ENCODE measurements around the gene AKIP1.
"Not testable (repeated sequence)": the region's sequence is repeated elsewhere in the genome, so short reads cannot be mapped to it uniquely, and the experiment has no call there.

AKIP1 gene

GRCh38 chr11:8917157-8917825, 6.3 kb downstream of the AKIP1 start:
- peak; percentile 86 for DNase-seq (ENCODE audit: low read depth)

DNA sequence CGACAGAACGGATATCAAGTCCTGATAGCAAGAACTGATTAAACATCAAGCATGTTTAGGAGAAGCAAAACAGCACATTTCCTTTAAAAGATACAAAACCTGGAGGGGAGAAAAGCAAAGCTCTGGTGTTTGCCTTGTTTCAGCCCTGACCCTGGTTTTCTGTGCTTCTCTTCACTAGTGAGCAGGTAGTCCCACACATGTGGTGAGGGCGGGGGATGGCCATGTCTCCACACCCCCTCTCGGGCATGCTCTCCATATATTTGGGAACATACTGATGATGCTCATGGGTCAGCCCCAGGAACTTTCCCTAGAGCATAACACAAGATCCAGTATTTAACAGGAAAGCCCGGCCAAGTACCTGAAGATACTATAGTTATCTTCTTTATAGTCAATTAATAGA, 11.7 kb downstream of the AKIP1 start:
- DNase-seq (ENCODE audit: low read depth) = no peak

- DNase-seq (ENCODE audit: low read depth) = no peak
These were observed 14.7 kb downstream of the AKIP1 start for GRCh38 chr11:8925711-8926110.

- DNase-seq (ENCODE audit: low read depth) = no peak
These were observed 15.2 kb downstream of the AKIP1 start for GRCh38 chr11:8926236-8926635.

DNA sequence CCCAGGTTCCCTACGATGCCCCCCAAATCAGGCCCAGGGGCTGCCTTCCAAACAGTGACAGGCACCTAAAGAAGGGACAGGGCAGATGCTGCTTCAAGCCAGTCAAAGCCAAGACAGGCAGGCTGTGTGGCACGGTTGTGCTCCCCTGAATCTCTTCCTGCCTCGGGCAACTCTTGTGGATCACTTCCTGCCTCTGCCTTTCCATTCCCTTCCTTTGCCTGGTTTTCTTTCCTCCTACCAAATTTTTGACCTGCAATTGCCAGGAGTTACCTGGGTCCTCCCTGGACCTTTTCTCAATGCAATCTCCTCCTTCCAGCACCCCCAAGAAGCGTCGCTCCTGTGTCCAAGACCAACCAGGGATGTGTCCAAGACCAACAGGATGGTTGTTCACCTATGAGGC, 16.2 kb downstream of the AKIP1 start:
- DNase-seq (ENCODE audit: low read depth) = no peak

GRCh38 chr11:8928205-8928604, 17.2 kb downstream of the AKIP1 start:
- no peak for DNase-seq (ENCODE audit: low read depth)

GRCh38 chr11:8928981-8929615, 18.1 kb downstream of the AKIP1 start:
- peak; percentile 41 for DNase-seq (ENCODE audit: low read depth)

GRCh38 chr11:8930456-8931175, 19.6 kb downstream of the AKIP1 start:
- no peak for DNase-seq (ENCODE audit: low read depth)

DNA sequence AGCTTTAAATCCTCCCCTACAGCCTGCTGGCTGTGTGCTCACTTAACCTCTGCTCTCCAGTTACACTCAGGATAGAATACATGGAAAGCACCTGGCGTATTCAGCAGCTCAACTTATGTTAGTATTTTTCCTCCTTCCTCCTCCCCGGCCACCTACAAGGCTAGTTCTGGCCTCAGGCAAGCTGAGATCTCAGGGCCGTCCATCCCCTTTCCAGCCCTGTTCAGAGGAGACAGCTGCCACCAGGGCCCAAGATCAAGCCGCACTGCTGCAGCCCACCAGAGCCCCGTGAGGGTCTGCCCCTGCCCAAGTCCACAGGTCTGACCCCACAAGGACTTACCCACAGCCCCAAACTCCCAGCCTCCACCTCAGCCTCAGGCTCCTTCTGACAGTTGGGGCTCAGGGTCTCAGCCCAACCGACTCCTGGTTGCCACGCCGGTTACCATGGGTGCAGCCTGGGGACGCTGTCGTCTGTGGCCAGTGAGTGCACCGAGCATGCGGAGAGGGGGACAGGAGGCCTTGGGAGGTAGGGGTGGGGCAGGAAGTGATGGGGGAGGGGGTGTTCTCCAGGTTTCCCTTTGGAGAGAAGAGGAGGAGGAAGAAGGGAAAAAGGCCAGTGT, 21.7 kb downstream of the AKIP1 start, which contains the start of gene C11orf16:
C11orf16 (minus strand) TSS at position 384 of the 617 bp plus-strand sequence. CDS start 639 bp downstream, outside the sequence.
- DNase-seq (ENCODE audit: low read depth) = no peak

DNA sequence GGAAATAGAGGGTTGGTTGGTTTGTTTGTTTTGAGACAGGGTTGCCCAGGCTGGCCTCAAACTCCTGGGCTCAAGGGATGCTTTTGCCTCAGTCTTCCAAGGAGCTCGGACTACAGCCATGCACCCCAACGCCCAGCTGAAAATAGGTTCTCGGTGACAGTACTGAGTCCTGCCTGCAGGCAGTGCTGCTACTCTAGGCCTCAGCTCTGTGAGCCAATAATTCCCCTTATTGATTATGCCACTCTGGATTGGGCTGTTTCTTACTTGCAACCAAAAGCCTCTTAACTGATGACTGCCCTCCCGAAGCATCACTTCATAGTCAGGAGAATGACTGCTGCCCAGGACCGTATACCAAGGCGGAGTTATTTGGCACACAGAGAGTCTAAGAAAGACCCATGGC, 22.9 kb downstream of the AKIP1 start:
- DNase-seq (ENCODE audit: low read depth) = no peak

GRCh38 chr11:8934742-8935488, 23.9 kb downstream of the AKIP1 start:
- DNase-seq (ENCODE audit: low read depth) = peak; percentile 95

DNA sequence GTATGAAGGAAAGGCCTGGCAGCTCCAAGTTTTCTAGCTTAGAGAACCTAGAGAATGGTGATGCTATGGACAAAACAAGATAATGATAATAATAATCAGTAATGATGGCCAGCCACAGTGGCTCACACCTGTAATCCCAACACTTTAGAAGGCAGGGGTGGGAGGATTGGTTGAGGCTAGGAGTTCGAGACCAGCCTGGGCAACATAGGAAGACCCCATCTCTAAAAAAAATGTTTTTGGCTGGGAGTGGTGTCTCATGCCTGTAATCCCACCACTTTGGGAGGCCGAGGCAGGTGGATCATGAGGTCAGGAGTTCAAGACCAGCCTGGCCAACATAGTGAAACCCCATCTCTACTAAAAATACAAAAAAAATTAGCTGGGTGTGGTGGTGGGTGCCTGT, 24.8 kb downstream of the AKIP1 start:
- DNase-seq (ENCODE audit: low read depth) = not testable (repeated sequence)

DNA sequence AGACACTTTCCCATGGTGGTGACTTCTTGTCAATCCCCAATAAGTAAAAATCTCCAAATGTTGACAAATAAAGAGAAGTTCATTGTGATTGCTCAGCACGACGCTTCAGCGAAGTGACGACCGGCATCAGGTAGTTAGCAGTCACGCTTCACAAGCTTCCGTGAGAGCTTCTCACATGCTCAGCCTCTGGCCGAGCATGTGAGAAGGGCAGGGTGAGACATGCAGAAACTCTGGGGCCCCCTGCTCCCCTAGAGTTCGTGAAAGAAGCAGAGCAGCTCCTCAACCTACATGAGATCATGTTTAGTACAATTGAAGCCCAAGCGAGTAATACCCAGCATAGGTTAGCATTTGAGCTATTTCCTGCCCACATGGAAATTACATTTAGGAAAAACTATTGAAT, 26.2 kb downstream of the AKIP1 start:
- no peak for DNase-seq (ENCODE audit: low read depth)

DNA sequence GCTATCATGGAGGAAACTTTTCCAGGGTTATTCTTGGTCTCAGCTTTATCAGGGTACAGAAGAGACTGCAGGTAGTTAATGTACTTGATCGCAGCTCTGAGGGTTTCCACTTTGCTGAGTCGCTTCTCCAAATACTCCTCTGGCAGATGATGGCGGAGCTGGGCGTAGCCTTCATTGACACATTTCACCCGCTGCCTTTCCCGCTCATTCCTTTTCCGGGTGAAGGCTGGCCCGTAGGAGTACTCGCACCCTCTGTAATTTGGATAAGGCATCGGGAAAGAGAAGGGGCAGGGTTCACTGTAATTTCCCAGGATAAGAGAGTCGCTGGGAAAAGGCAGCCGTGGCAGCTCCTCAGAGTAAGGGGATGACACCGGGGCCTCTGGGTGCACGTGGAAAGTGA, 26.7 kb downstream of the AKIP1 start:
- DNase-seq (ENCODE audit: low read depth) = no peak

- DNase-seq (ENCODE audit: low read depth) = no peak
These were observed 30.5 kb downstream of the AKIP1 start for GRCh38 chr11:8941341-8942103.

- no peak for DNase-seq (ENCODE audit: low read depth)
These were observed 31.6 kb downstream of the AKIP1 start, which contains the start of gene ASCL3 for GRCh38 chr11:8942518-8943066. ASCL3 (minus strand) TSS chr11:8943016; CDS start chr11:8938161, 4,855 bp downstream.

DNA sequence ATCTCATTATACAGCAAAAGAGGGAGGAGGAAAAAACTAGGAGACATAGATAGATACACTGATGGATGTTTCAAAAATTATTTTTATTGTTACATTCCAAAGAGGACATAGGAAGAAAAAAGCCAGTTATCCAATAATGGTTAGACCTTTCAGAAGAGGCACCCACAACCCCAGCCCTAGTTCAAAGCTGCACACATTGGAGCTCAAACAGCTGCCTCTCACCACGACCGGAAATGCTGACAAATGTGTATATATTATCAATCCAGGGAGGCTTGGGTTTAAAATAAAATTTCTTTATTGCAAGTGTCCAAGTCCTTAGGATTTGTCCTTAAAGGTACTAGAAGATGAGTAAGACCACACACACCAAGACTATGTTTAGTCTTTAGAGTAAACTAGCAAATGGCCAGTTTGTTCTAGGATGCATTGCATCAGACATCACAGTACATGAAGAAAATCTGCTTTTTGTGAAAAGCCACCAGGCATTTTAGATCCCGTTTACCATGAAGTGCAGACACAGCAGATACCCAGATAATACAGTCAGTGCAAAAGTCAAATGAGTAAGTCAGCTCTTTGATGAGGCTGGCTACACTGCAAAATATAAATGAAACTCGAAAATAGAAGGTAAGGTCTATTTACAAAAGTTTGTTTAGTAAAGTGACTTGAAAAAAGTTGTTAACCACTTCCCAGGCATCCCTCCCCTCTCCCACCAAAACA, 36.4 kb downstream of the AKIP1 start:
- DNase-seq (ENCODE audit: low read depth) = peak; percentile 17

- no peak for DNase-seq (ENCODE audit: low read depth)
These were observed 37.9 kb downstream of the AKIP1 start for GRCh38 chr11:8948886-8949285.

DNA sequence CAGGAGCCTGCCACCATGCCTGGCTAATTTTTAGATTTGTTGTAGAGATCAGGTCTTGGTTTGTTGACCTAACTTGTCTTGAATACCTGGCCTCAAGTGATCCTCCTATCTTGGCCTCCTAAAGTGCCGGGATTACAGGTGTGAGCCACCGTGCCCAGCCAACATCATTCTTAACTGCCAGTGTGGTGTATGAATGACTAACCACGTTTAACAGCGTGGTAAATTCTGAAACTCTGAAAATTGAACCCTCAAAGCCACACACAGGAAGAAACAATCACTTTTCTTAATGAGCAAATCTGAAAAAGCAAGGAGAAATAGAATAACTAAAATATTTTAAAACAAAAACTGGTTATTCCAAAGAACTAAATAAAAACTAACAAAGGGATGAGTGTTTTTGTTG, 45.9 kb downstream of the AKIP1 start:
- DNase-seq (ENCODE audit: low read depth) = no peak

- DNase-seq (ENCODE audit: low read depth) = peak; percentile 77
These were observed 48.7 kb downstream of the AKIP1 start for GRCh38 chr11:8959546-8960166.

Data from amniotic epithelial cell (primary cell).